OCI-LY1 (cell line): ENCODE data around the gene CLEC16A.

Experiments
- H2AFZ ChIP-seq: fragments of 200-600 bp; sonication (generic), shearing (Covaris generic); 2 replicates; pipeline ENCODE4 v1.6.0; 2014; ENCODE audit warnings: antibody characterized with exemption, mild to moderate bottlenecking, low read length
- H3F3A ChIP-seq: fragments of 200-600 bp; sonication (generic), shearing (Covaris generic); 2 replicates; pipeline ENCODE4 v1.6.0; 2014; ENCODE audit warnings: mild to moderate bottlenecking, antibody characterized with exemption, low read length, moderate library complexity; ENCODE audit not compliant: insufficient read depth
- H3K27ac ChIP-seq: fragments of 200-600 bp; sonication (generic); 2 replicates; pipeline ENCODE4 v1.5.1; 2014; ENCODE audit warnings: low read length, mixed run types, mild to moderate bottlenecking, low read depth; ENCODE audit not compliant: poor library complexity, severe bottlenecking
- H3K27me3 ChIP-seq: fragments of 200-600 bp; sonication (generic); 2 replicates; pipeline ENCODE4 v1.6.0; 2014; ENCODE audit warnings: antibody characterized with exemption, mild to moderate bottlenecking, low read length, moderate library complexity; ENCODE audit not compliant: insufficient read depth
- H3K36me3 ChIP-seq: fragments of 200-600 bp; sonication (generic); 2 replicates; pipeline ENCODE4 v1.6.1; 2014; ENCODE audit warnings: mild to moderate bottlenecking, antibody characterized with exemption, low read length, moderate library complexity, mixed read lengths; ENCODE audit not compliant: insufficient read depth
- H3K4me1 ChIP-seq: fragments of 200-600 bp; sonication (generic); 2 replicates; pipeline ENCODE4 v1.5.1; 2014; ENCODE audit warnings: mild to moderate bottlenecking, low read length, moderate library complexity; ENCODE audit not compliant: insufficient read depth, severe bottlenecking
- H3K4me2 ChIP-seq: fragments of 200-600 bp; sonication (generic), shearing (Covaris generic); 2 replicates; pipeline ENCODE4 v1.6.1; 2014; ENCODE audit warnings: low read length
- H3K4me3 ChIP-seq: fragments of 200-600 bp; sonication (generic); 2 replicates; pipeline ENCODE4 v1.5.1; 2014; ENCODE audit warnings: low read length, low read depth, mild to moderate bottlenecking, mixed read lengths; ENCODE audit not compliant: poor library complexity, severe bottlenecking
- H3K79me2 ChIP-seq: fragments of 200-600 bp; shearing (Covaris generic); 2 replicates; pipeline ENCODE4 v1.6.1; 2016; ENCODE audit warnings: mixed run types, low read length, mixed read lengths; ENCODE audit not compliant: insufficient read depth
- H3K9ac ChIP-seq: fragments of 200-600 bp; sonication (generic), shearing (Covaris generic); 2 replicates; pipeline ENCODE4 v1.6.1; 2014; ENCODE audit warnings: mild to moderate bottlenecking, low read length, mixed read lengths
- H3K9me2 ChIP-seq: fragments of 200-600 bp; sonication (generic), shearing (Covaris generic); 2 replicates; pipeline ENCODE4 v1.6.1; 2014; ENCODE audit warnings: low read depth, mild to moderate bottlenecking, low read length, mixed read lengths
- H3K9me3 ChIP-seq: fragments of 200-600 bp; shearing (Covaris generic); 2 replicates; pipeline ENCODE4 v1.6.1; 2014; ENCODE audit warnings: low read length, mixed read lengths
- H4K20me1 ChIP-seq: fragments of 200-600 bp; sonication (generic), shearing (Covaris generic); 2 replicates; pipeline ENCODE4 v1.6.0; 2016; ENCODE audit warnings: mild to moderate bottlenecking, low read length; ENCODE audit not compliant: insufficient read depth
- EZH2 ChIP-seq: fragments of 200-600 bp; sonication (generic), shearing (Covaris generic); IDR thresholded peaks from 2 replicates; pipeline ENCODE4 v1.8.0; 2017; ENCODE audit warnings: borderline replicate concordance, mixed run types, mild to moderate bottlenecking, antibody characterized with exemption, low read length, moderate library complexity, mixed read lengths
- TF ChIP-seq, protein P1 (sequence below): fragments of 200-600 bp; sonication (generic), shearing (Covaris generic); IDR thresholded peaks from 2 replicates; pipeline ENCODE4 v1.5.1; 2017; ENCODE audit warnings: mild to moderate bottlenecking, antibody characterized with exemption, low read length, moderate library complexity, mixed read lengths

Gene CLEC16A

DNA sequence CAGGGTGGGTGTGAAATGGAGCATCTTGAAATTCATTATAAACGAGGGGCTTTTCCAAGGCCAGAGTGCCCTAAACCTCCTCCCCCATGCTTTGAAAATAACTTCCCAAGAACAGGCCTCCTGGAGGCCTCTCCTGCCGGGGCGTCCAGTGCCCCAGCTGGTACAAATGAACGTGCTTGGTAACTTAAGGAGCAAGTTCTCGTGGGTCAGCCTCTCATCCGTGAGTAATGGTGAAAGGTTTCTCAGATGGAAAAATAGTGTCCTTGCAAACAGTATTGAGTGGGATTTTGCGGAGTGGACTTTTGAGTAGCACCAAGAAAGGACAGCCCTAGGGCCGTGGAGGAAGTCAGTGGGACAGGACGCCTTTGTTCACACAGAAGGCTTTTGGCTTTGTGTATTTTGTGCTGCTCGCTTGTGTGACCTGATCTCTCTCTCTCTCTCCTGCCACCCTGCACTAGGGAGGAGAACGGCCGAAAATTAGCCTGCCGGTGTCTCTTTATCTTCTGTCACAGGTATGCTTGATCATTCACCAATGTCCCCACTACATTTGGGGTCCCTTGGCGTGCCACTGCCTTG lies 34.6 kb downstream of the CLEC16A start:
- Histone ChIP-seq H3K36me3 (peaks cover 24% of the 10 kb centered on the region; the same call in 1 of the 2 replicates), H3K4me3 (no peak overlapping the region), H3K4me2 (no peak overlapping the region), H4K20me1 (no peaks in the 10 kb centered on the region), H3F3A (no peaks in the 10 kb centered on the region), H3K9me2 (no peaks in the 10 kb centered on the region), H3K27ac (peak overlapping the region; percentile 88), H3K27me3 (no peaks in the 10 kb centered on the region), H3K9ac (no peak overlapping the region), H2AFZ (no peak overlapping the region), H3K79me2 (no peaks in the 10 kb centered on the region), H3K4me1 (peaks cover 44% of the 10 kb centered on the region), H3K9me3 (no peaks in the 10 kb centered on the region)
- TF ChIP-seq, protein P1, sequence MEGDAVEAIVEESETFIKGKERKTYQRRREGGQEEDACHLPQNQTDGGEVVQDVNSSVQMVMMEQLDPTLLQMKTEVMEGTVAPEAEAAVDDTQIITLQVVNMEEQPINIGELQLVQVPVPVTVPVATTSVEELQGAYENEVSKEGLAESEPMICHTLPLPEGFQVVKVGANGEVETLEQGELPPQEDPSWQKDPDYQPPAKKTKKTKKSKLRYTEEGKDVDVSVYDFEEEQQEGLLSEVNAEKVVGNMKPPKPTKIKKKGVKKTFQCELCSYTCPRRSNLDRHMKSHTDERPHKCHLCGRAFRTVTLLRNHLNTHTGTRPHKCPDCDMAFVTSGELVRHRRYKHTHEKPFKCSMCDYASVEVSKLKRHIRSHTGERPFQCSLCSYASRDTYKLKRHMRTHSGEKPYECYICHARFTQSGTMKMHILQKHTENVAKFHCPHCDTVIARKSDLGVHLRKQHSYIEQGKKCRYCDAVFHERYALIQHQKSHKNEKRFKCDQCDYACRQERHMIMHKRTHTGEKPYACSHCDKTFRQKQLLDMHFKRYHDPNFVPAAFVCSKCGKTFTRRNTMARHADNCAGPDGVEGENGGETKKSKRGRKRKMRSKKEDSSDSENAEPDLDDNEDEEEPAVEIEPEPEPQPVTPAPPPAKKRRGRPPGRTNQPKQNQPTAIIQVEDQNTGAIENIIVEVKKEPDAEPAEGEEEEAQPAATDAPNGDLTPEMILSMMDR: no peak
- no peak for TF ChIP-seq EZH2

GRCh38 chr16:10979717-10980601 lies 35.6 kb downstream of the CLEC16A start:
- Histone ChIP-seq H3K79me2 (no peaks in the 10 kb centered on the region), H3K36me3 (peaks cover 22% of the 10 kb centered on the region; the same call in 1 of the 2 replicates), H4K20me1 (no peaks in the 10 kb centered on the region), H3K27ac (peak overlapping the region; percentile 88), H2AFZ (no peak overlapping the region), H3K9me2 (no peaks in the 10 kb centered on the region), H3K4me2 (peak overlapping the region; percentile 33; the same call in 1 of the 2 replicates), H3K9ac (peak overlapping the region; percentile 12; the same call in 1 of the 2 replicates), H3K9me3 (no peaks in the 10 kb centered on the region), H3F3A (no peaks in the 10 kb centered on the region), H3K4me3 (no peak overlapping the region), H3K27me3 (no peaks in the 10 kb centered on the region), H3K4me1 (peaks cover 53% of the 10 kb centered on the region)
- TF ChIP-seq, protein P1: no peak
- TF ChIP-seq EZH2: no peak

- H3K4me3 ChIP-seq: no peak overlapping the region
Measured at GRCh38 chr16:10980813-10981212, 36.4 kb downstream of the CLEC16A start.

More at GRCh38 chr16:10980813-10981212, 36.4 kb downstream of the CLEC16A start:
- H2AFZ ChIP-seq: no peak overlapping the region
- no peaks in the 10 kb centered on the region for H4K20me1 ChIP-seq
- TF ChIP-seq, protein P1: no peak
- TF ChIP-seq EZH2: no peak
- peaks cover 53% of the 10 kb centered on the region for H3K4me1 ChIP-seq
- H3K9me2 ChIP-seq: no peaks in the 10 kb centered on the region
- H3K9ac ChIP-seq: peak overlapping the region; percentile 12; the same call in 1 of the 2 replicates
- H3K27me3 ChIP-seq: no peaks in the 10 kb centered on the region
- no peaks in the 10 kb centered on the region for H3K9me3 ChIP-seq
- H3K36me3 ChIP-seq: peaks cover 22% of the 10 kb centered on the region; the same call in 1 of the 2 replicates
- H3F3A ChIP-seq: no peaks in the 10 kb centered on the region
- peak overlapping the region; percentile 33; the same call in 1 of the 2 replicates for H3K4me2 ChIP-seq
- H3K27ac ChIP-seq: peak overlapping the region; percentile 88
- H3K79me2 ChIP-seq: no peaks in the 10 kb centered on the region
